Mesothelial cell of epicardium (in vitro differentiated cells): ENCODE measurements around the gene HAUS3. TPM values are rescaled to one million over a fixed set of nuclear protein-coding genes. Genes with fewer than 3 reads are reported as not detected.

Experiments
- DNase-seq, 2 experiments: peaks; one replicate each; pipeline ENCODE4 v3.0.0; 2021; ENCODE audit warnings: low spot score in 2 of 2; ENCODE audit not compliant: unreplicated experiment in 2 of 2
- H3K27ac Mint-ChIP-seq: 2 replicates; pipeline ENCODE4 v1.8.0; 2021; ENCODE audit warnings: mixed read lengths
- H3K27me3 Mint-ChIP-seq: 2 replicates; pipeline ENCODE4 v1.8.0; 2021; ENCODE audit warnings: low read depth, mixed read lengths
- H3K36me3 Mint-ChIP-seq: 2 replicates; pipeline ENCODE4 v1.8.0; 2021; ENCODE audit warnings: mixed read lengths
- H3K4me1 Mint-ChIP-seq: 2 replicates; pipeline ENCODE4 v1.8.0; 2021; ENCODE audit warnings: mixed read lengths
- H3K4me3 Mint-ChIP-seq: 2 replicates; pipeline ENCODE4 v1.8.0; 2021; ENCODE audit warnings: mild to moderate bottlenecking, moderate library complexity, mixed read lengths
- H3K9me3 Mint-ChIP-seq: 2 replicates; pipeline ENCODE4 v1.8.0; 2021; ENCODE audit warnings: mixed read lengths
- CTCF ChIP-seq: fragments of 200-600 bp; sonication (generic); IDR thresholded peaks from one replicate; pipeline ENCODE4 v1.5.0; 2021; ENCODE audit warnings: antibody characterized with exemption; ENCODE audit not compliant: unreplicated experiment
- total RNA-seq: library from RNA; stranded (reverse); gene quantifications from 3 replicates; pipeline ENCODE4 v1.2.1, GENCODE V29; 2021

HAUS3 gene
- total RNA-seq, 1 donor from 2014 or later = 16.9 TPM

GRCh38 chr4:2259541-2260343 is 17.8 kb upstream of the HAUS3 start:
- no peaks in the 10 kb centered on the region for H3K27me3 Mint-ChIP-seq
- peaks cover 3% of the 10 kb centered on the region for H3K36me3 Mint-ChIP-seq
- DNase-seq = peak; percentile 9 to 36
- peak overlapping the region; percentile 72 for H3K4me3 Mint-ChIP-seq
- no peak overlapping the region for H3K27ac Mint-ChIP-seq
- TF ChIP-seq CTCF = no peak
- no peaks in the 10 kb centered on the region for H3K9me3 Mint-ChIP-seq
- H3K4me1 Mint-ChIP-seq = peaks cover 14% of the 10 kb centered on the region

GRCh38 chr4:2259036-2259540 is 17.2 kb upstream of the HAUS3 start:
- Mint-ChIP-seq H3K27ac (no peak overlapping the region), H3K27me3 (no peaks in the 10 kb centered on the region), H3K9me3 (no peaks in the 10 kb centered on the region), H3K36me3 (peaks cover 10% of the 10 kb centered on the region), H3K4me1 (peaks cover 19% of the 10 kb centered on the region), H3K4me3 (peak overlapping the region; percentile 72)
- DNase-seq = peak; percentile 17 to 37
- TF ChIP-seq CTCF = no peak

- Mint-ChIP-seq H3K27me3 (no peaks in the 10 kb centered on the region), H3K4me3 (no peak overlapping the region), H3K36me3 (peaks cover 12% of the 10 kb centered on the region), H3K27ac (no peak overlapping the region), H3K9me3 (no peaks in the 10 kb centered on the region), H3K4me1 (peaks cover 19% of the 10 kb centered on the region)
- no peak for TF ChIP-seq CTCF
- peak; percentile 13 to 36 for DNase-seq
Observed at GRCh38 chr4:2258091-2259035, 16.4 kb upstream of the HAUS3 start.

- Mint-ChIP-seq H3K27me3 (no peaks in the 10 kb centered on the region), H3K36me3 (peaks cover 12% of the 10 kb centered on the region), H3K4me1 (peaks cover 19% of the 10 kb centered on the region), H3K9me3 (no peaks in the 10 kb centered on the region), H3K4me3 (no peak overlapping the region), H3K27ac (peak overlapping the region; percentile 39)
- peak; percentile 13 to 30 for DNase-seq
- no peak for TF ChIP-seq CTCF
Observed at GRCh38 chr4:2257361-2258081, 15.6 kb upstream of the HAUS3 start.

GRCh38 chr4:2256781-2257191 is 14.9 kb upstream of the HAUS3 start:
- no peak for TF ChIP-seq CTCF
- Mint-ChIP-seq H3K36me3 (peaks cover 12% of the 10 kb centered on the region), H3K27me3 (no peaks in the 10 kb centered on the region), H3K9me3 (no peaks in the 10 kb centered on the region), H3K4me3 (no peak overlapping the region), H3K27ac (peak overlapping the region; percentile 21), H3K4me1 (peaks cover 19% of the 10 kb centered on the region)
- peak in 1 of 2 experiments; percentile 10 for DNase-seq
